ENCODE data around the gene PRRC2C. TPM values are rescaled to one million over a fixed set of nuclear protein-coding genes. Genes with fewer than 3 reads are reported as not detected.

The PRRC2C gene
- total and polyA plus RNA-seq, 2 of the 13 experiments (the other 11 are each of a cell fraction or from before 2014, with no cell fraction given) = 46.2 to 57.0 TPM

DNA sequence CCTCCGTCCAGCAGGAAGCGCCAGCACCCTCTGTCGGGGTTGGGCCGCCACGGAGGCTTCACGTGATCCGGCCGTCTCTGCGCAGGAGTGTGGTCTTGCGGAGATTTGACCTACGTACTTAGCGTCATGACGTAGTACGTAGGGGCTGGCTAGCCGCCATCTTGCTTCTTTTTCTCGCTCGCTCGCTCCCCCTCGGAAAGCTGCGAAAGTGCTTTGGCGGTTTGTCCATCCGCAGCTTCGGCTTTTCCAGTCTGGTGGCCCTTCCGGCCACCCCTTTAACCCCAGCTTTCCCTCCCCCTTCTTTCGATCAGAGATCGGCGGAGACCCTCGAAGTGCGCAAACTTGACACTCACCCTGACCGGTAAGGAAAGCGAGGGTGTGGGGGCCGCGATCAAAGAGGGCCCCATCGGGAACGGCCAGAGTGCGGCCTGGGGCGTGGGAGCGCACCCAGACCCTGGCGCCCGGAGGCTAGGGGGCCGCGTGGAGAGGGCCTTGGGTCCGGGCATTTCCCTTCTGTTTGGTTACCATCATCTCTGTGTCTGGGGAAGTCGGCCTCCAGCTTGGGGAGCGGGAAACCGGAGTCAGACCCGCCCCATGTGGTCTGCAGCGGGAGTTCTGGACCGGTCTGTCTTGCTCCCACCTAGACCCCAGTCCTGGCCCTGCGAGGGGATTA lies at the start of gene PRRC2C (continued):
- TF ChIP-seq FOXK1 (CRISPR knock-in tag; IDR thresholded peaks at IDR 0.05; ENCODE audit: borderline replicate concordance, low read depth) (peak; percentile 74; the same call in 1 of the 2 replicates), ERF (CRISPR knock-in tag; IDR thresholded peaks at IDR 0.05) (peak; percentile 62), CBX5 (CRISPR knock-in tag; IDR thresholded peaks at IDR 0.05; ENCODE audit: borderline replicate concordance) (peak; percentile 64; the same call in 1 of the 2 replicates), NFRKB (IDR thresholded peaks at IDR 0.05) (peak; percentile 38; the same call in 1 of the 2 replicates), ZNF296 (CRISPR knock-in tag; conservative IDR thresholded peaks at IDR 0.05) (no peak), NFIC (IDR thresholded peaks at IDR 0.05; ENCODE audit: low read length) (no peak), SMYD3 (CRISPR knock-in tag; IDR thresholded peaks at IDR 0.05) (peak; percentile 54; the same call in 1 of the 2 replicates), NCOR1 (IDR thresholded peaks at IDR 0.05; ENCODE audit: borderline replicate concordance, low read length) (peak; percentile 58; the same call in 1 of the 2 replicates), GATAD2A (CRISPR knock-in tag; IDR thresholded peaks at IDR 0.05) (peak; percentile 73), ZNF768 (CRISPR knock-in tag; IDR thresholded peaks at IDR 0.05) (peak; percentile 60; the same call in 1 of the 2 replicates), ZNF557 (CRISPR knock-in tag; IDR thresholded peaks at IDR 0.05) (no peak), ATM (IDR thresholded peaks at IDR 0.05; ENCODE audit: borderline replicate concordance) (no peak), SOX6 (IDR thresholded peaks at IDR 0.05) (no peak), SOX6 (CRISPR knock-in tag; IDR thresholded peaks at IDR 0.05) (peak; percentile 30; the same call in 1 of the 2 replicates), FOXJ3 (CRISPR knock-in tag; IDR thresholded peaks at IDR 0.05; ENCODE audit: borderline replicate concordance) (no peak), NONO (IDR thresholded peaks at IDR 0.05) (no peak), NONO (CRISPR knock-in tag; conservative IDR thresholded peaks at IDR 0.05) (peak; percentile 70; the same call in 1 of the 2 replicates), YEATS2 (CRISPR knock-in tag; IDR thresholded peaks at IDR 0.05; ENCODE audit: borderline replicate concordance) (peak; percentile 93)
- TF ChIP-seq, protein P1, sequence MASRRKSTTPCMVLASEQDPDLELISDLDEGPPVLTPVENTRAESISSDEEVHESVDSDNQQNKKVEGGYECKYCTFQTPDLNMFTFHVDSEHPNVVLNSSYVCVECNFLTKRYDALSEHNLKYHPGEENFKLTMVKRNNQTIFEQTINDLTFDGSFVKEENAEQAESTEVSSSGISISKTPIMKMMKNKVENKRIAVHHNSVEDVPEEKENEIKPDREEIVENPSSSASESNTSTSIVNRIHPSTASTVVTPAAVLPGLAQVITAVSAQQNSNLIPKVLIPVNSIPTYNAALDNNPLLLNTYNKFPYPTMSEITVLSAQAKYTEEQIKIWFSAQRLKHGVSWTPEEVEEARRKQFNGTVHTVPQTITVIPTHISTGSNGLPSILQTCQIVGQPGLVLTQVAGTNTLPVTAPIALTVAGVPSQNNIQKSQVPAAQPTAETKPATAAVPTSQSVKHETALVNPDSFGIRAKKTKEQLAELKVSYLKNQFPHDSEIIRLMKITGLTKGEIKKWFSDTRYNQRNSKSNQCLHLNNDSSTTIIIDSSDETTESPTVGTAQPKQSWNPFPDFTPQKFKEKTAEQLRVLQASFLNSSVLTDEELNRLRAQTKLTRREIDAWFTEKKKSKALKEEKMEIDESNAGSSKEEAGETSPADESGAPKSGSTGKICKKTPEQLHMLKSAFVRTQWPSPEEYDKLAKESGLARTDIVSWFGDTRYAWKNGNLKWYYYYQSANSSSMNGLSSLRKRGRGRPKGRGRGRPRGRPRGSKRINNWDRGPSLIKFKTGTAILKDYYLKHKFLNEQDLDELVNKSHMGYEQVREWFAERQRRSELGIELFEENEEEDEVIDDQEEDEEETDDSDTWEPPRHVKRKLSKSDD (CRISPR knock-in tag; IDR thresholded peaks at IDR 0.05; ENCODE audit: low read depth) = peak; percentile 93
- TF ChIP-seq, protein P2, sequence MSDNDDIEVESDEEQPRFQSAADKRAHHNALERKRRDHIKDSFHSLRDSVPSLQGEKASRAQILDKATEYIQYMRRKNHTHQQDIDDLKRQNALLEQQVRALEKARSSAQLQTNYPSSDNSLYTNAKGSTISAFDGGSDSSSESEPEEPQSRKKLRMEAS (IDR thresholded peaks at IDR 0.05) = peak; percentile 43
- TF ChIP-seq, protein P3, sequence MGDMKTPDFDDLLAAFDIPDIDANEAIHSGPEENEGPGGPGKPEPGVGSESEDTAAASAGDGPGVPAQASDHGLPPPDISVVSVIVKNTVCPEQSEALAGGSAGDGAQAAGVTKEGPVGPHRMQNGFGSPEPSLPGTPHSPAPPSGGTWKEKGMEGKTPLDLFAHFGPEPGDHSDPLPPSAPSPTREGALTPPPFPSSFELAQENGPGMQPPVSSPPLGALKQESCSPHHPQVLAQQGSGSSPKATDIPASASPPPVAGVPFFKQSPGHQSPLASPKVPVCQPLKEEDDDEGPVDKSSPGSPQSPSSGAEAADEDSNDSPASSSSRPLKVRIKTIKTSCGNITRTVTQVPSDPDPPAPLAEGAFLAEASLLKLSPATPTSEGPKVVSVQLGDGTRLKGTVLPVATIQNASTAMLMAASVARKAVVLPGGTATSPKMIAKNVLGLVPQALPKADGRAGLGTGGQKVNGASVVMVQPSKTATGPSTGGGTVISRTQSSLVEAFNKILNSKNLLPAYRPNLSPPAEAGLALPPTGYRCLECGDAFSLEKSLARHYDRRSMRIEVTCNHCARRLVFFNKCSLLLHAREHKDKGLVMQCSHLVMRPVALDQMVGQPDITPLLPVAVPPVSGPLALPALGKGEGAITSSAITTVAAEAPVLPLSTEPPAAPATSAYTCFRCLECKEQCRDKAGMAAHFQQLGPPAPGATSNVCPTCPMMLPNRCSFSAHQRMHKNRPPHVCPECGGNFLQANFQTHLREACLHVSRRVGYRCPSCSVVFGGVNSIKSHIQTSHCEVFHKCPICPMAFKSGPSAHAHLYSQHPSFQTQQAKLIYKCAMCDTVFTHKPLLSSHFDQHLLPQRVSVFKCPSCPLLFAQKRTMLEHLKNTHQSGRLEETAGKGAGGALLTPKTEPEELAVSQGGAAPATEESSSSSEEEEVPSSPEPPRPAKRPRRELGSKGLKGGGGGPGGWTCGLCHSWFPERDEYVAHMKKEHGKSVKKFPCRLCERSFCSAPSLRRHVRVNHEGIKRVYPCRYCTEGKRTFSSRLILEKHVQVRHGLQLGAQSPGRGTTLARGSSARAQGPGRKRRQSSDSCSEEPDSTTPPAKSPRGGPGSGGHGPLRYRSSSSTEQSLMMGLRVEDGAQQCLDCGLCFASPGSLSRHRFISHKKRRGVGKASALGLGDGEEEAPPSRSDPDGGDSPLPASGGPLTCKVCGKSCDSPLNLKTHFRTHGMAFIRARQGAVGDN (CRISPR knock-in tag; IDR thresholded peaks at IDR 0.05) = peak; percentile 90
- TF ChIP-seq, protein P4, sequence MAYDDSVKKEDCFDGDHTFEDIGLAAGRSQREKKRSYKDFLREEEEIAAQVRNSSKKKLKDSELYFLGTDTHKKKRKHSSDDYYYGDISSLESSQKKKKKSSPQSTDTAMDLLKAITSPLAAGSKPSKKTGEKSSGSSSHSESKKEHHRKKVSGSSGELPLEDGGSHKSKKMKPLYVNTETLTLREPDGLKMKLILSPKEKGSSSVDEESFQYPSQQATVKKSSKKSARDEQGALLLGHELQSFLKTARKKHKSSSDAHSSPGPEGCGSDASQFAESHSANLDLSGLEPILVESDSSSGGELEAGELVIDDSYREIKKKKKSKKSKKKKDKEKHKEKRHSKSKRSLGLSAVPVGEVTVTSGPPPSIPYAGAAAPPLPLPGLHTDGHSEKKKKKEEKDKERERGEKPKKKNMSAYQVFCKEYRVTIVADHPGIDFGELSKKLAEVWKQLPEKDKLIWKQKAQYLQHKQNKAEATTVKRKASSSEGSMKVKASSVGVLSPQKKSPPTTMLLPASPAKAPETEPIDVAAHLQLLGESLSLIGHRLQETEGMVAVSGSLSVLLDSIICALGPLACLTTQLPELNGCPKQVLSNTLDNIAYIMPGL (CRISPR knock-in tag; IDR thresholded peaks at IDR 0.05; ENCODE audit: borderline replicate concordance in 1 of 2, low read depth in 1 of 2) = peak; percentile 85 to 98

Data from HepG2 (cell line).